ENCODE measurements around the gene PHYH. TPM values are rescaled to one million over a fixed set of nuclear protein-coding genes. Genes with fewer than 3 reads are reported as not detected.

PHYH gene
- total and polyA plus RNA-seq, 4 donors = 45.4 to 139 (median 86.8) TPM

DNA sequence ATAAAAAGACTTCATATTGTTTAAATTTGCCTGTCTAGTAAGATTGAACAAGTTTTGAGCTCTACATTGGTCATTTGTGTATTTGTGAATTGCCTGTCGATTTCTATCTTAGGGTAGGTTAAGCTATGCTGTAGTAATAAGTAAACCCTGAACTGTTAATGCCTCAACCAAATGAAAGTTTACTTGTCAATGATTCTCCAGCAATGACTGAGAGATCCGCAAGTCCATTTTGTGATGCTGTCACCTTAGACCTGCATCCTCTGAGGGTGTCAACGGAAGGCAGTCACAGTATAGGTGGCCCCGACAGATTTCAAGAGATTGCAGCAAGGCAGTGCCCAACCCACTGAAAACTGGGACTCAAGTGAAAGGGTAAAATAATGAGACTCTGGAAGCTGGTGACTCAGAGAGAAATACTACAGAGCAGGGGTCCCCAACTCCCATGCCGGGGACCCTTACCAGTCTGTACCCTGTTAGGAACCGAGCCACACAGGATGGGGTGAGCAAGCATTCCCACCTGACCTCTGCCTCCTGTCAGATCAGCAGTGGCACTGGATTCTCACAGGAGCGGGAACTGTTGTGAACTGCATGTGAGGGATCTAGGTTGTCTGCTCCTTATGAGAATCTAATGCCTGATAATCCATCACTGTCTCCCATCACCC, 10.8 kb upstream of the PHYH start:
- Histone ChIP-seq H3K9ac (ENCODE audit: low read depth in 1 of 2, low read length in 2 of 2) (no peak overlapping the region), H3K9me3 (ENCODE audit: control insufficient read depth in 4 of 4, low read length in 3 of 4) (no peaks in the 10 kb centered on the region), H3K4me1 (ENCODE audit: control insufficient read depth in 4 of 4, insufficient read depth in 4 of 4, low read length in 3 of 4) (no peaks in the 10 kb centered on the region), H3K27me3 (ENCODE audit: control insufficient read depth in 4 of 4, insufficient read depth in 4 of 4, low read length in 3 of 4) (no peaks in the 10 kb centered on the region), H3K4me3 (ENCODE audit: low read depth in 1 of 3, low read length in 3 of 3) (no peak overlapping the region), H3K36me3 (ENCODE audit: control insufficient read depth in 4 of 4, insufficient read depth in 3 of 4, low read depth in 1 of 4, low read length in 3 of 4) (peaks cover 0 to 3% (median 0%) of the 10 kb centered on the region in 4 donors), H3K27ac (ENCODE audit: low read depth in 1 of 2, low read length in 2 of 2) (no peak overlapping the region)
- DNase-seq (ENCODE audit: low spot score) = no peak
- TF ChIP-seq HNF4A (conservative IDR thresholded peaks at IDR 0.05) (no peak), HNF4G (IDR thresholded peaks at IDR 0.05) (no peak), RAD21 (IDR thresholded peaks at IDR 0.05) (no peak), FOXA1 (IDR thresholded peaks at IDR 0.05) (no peak), TAF1 (conservative IDR thresholded peaks at IDR 0.05) (no peak), EGR1 (IDR thresholded peaks at IDR 0.05; ENCODE audit: low read depth in 2 of 2) (no peak), JUND (IDR thresholded peaks at IDR 0.05) (no peak), RXRA (IDR thresholded peaks at IDR 0.05) (no peak), YY1 (IDR thresholded peaks at IDR 0.05) (no peak), FOXA2 (IDR thresholded peaks at IDR 0.05) (no peak), GABPA (IDR thresholded peaks at IDR 0.05 in 1 of 2, conservative IDR thresholded peaks at IDR 0.05 in 1 of 2) (no peak), SP1 (IDR thresholded peaks at IDR 0.05) (no peak)
- TF ChIP-seq, protein P1, sequence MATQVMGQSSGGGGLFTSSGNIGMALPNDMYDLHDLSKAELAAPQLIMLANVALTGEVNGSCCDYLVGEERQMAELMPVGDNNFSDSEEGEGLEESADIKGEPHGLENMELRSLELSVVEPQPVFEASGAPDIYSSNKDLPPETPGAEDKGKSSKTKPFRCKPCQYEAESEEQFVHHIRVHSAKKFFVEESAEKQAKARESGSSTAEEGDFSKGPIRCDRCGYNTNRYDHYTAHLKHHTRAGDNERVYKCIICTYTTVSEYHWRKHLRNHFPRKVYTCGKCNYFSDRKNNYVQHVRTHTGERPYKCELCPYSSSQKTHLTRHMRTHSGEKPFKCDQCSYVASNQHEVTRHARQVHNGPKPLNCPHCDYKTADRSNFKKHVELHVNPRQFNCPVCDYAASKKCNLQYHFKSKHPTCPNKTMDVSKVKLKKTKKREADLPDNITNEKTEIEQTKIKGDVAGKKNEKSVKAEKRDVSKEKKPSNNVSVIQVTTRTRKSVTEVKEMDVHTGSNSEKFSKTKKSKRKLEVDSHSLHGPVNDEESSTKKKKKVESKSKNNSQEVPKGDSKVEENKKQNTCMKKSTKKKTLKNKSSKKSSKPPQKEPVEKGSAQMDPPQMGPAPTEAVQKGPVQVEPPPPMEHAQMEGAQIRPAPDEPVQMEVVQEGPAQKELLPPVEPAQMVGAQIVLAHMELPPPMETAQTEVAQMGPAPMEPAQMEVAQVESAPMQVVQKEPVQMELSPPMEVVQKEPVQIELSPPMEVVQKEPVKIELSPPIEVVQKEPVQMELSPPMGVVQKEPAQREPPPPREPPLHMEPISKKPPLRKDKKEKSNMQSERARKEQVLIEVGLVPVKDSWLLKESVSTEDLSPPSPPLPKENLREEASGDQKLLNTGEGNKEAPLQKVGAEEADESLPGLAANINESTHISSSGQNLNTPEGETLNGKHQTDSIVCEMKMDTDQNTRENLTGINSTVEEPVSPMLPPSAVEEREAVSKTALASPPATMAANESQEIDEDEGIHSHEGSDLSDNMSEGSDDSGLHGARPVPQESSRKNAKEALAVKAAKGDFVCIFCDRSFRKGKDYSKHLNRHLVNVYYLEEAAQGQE (IDR thresholded peaks at IDR 0.05) = no peak
- TF ChIP-seq, protein P2, sequence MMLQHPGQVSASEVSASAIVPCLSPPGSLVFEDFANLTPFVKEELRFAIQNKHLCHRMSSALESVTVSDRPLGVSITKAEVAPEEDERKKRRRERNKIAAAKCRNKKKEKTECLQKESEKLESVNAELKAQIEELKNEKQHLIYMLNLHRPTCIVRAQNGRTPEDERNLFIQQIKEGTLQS (IDR thresholded peaks at IDR 0.05) = no peak
- TF ChIP-seq, protein P3, sequence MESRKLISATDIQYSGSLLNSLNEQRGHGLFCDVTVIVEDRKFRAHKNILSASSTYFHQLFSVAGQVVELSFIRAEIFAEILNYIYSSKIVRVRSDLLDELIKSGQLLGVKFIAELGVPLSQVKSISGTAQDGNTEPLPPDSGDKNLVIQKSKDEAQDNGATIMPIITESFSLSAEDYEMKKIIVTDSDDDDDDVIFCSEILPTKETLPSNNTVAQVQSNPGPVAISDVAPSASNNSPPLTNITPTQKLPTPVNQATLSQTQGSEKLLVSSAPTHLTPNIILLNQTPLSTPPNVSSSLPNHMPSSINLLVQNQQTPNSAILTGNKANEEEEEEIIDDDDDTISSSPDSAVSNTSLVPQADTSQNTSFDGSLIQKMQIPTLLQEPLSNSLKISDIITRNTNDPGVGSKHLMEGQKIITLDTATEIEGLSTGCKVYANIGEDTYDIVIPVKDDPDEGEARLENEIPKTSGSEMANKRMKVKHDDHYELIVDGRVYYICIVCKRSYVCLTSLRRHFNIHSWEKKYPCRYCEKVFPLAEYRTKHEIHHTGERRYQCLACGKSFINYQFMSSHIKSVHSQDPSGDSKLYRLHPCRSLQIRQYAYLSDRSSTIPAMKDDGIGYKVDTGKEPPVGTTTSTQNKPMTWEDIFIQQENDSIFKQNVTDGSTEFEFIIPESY (IDR thresholded peaks at IDR 0.05) = no peak
- TF ChIP-seq, protein P4, sequence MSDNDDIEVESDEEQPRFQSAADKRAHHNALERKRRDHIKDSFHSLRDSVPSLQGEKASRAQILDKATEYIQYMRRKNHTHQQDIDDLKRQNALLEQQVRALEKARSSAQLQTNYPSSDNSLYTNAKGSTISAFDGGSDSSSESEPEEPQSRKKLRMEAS (IDR thresholded peaks at IDR 0.05) = no peak
- TF ChIP-seq, protein P5, sequence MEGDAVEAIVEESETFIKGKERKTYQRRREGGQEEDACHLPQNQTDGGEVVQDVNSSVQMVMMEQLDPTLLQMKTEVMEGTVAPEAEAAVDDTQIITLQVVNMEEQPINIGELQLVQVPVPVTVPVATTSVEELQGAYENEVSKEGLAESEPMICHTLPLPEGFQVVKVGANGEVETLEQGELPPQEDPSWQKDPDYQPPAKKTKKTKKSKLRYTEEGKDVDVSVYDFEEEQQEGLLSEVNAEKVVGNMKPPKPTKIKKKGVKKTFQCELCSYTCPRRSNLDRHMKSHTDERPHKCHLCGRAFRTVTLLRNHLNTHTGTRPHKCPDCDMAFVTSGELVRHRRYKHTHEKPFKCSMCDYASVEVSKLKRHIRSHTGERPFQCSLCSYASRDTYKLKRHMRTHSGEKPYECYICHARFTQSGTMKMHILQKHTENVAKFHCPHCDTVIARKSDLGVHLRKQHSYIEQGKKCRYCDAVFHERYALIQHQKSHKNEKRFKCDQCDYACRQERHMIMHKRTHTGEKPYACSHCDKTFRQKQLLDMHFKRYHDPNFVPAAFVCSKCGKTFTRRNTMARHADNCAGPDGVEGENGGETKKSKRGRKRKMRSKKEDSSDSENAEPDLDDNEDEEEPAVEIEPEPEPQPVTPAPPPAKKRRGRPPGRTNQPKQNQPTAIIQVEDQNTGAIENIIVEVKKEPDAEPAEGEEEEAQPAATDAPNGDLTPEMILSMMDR (IDR thresholded peaks at IDR 0.05; ENCODE audit: low read depth, low read length, missing input control) = no peak
- WGBS = 91% methylated on average over 7 of the region's 7 CpGs

All from liver (tissue), 9 donors.